NCI-H2171 treated with DMSO at 0.1 percent for 48 hours (cell line): Measurements from ENCODE around the gene NEK8.

ENCODE experiments used
- DNase-seq: peaks from one replicate; lab custom pipeline; 2025; lab: John Stamatoyannopoulos, UW

Gene NEK8

GRCh38 chr17:28744972-28745785 is 16.6 kb downstream of the NEK8 start:
- DNase-seq, result peak; percentile 34

- DNase-seq, result no peak
These were observed 17.3 kb downstream of the NEK8 start for GRCh38 chr17:28745786-28746411.

- peak; percentile 89 for DNase-seq
These were observed 18.0 kb downstream of the NEK8 start for GRCh38 chr17:28746611-28747050.

- DNase-seq, result peak; percentile 69
These were observed 18.6 kb downstream of the NEK8 start for GRCh38 chr17:28747051-28747691.

GRCh38 chr17:28747801-28748750 is 19.5 kb downstream of the NEK8 start:
- no peak for DNase-seq

- no peak for DNase-seq
These were observed 20.4 kb downstream of the NEK8 start for GRCh38 chr17:28748852-28749515.

- DNase-seq, result no peak
These were observed 21.1 kb downstream of the NEK8 start for GRCh38 chr17:28749516-28750177.

GRCh38 chr17:28750178-28751047 is 21.8 kb downstream of the NEK8 start:
- peak; percentile 84 for DNase-seq

GRCh38 chr17:28751600-28752366 is 23.2 kb downstream of the NEK8 start:
- DNase-seq, result no peak

GRCh38 chr17:28755486-28755885 is 26.9 kb downstream of the NEK8 start:
- DNase-seq, result no peak

- DNase-seq, result no peak
These were observed 27.6 kb downstream of the NEK8 start for GRCh38 chr17:28756049-28756804.

GRCh38 chr17:28758411-28759121 is 30.0 kb downstream of the NEK8 start:
- no peak for DNase-seq

- DNase-seq, result no peak
These were observed 30.8 kb downstream of the NEK8 start for GRCh38 chr17:28759256-28759865.

GRCh38 chr17:28760601-28761562 is 32.3 kb downstream of the NEK8 start:
- DNase-seq, result no peak

- no peak for DNase-seq
These were observed 34.7 kb downstream of the NEK8 start for GRCh38 chr17:28763137-28763799.
